Measurements from ENCODE around the gene ALDH1A3. TPM values are rescaled to one million over a fixed set of nuclear protein-coding genes. Genes with fewer than 3 reads are reported as not detected.

ALDH1A3 gene
- total and polyA plus RNA-seq, 8 donors: 6.7 to 16.3 (median 8.9) TPM

DNA sequence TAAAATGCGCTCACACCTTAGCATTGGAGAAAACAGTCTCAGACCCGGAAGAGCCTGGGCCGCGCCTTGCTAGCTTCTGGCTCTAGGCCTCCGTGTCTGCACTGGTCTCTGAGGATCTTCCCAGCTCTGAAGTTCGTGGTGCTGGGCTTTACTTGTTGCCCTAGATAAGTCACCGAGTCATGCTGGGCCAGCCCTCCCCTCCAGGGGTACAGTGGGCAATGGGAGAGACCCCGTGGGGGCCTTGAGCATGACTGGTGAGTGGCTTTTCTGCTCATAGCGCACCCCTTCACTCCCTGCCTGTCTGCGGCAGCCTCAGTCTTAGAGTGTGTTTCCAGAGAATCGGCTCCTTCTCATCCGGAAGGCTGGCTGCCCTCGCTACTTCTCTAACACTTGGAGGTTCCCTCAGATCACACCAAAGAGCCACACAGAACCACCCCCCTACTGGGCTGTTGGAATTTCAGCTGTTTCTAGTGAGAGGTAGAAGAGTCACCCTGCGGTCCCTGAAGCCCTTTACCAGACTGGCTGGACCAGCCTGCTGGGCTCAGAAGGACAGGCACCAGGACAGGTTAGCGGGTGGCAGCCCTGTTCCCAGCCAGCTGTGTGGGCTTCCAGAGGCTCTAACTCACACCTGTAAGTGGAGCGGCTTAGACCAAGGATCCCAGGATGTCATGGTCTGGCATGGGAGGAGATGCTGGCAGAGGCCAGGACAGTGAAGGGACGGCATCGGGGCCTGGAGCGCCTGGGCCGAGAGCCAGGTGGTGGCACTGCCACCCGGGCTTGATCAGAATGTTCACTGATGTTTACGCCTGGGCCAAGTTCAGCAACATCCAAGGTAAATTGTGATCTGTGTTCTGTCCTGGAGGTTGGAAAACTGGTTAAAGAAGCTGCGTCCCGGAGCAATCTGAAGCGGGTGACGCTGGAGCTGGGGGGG, 17.9 kb downstream of the ALDH1A3 start:
- intact Hi-C loops (cut with DNase I): no loop called here
- peaks cover 11 to 24% (median 22%) of the 10 kb centered on the region in 3 donors for H3K4me1 ChIP-seq
- no peak overlapping the region for H3K27ac ChIP-seq
- FAIRE-seq: no peak
- no peak overlapping the region for H3K4me3 ChIP-seq
- no peaks in the 10 kb centered on the region for H3K27me3 ChIP-seq
- TF ChIP-seq, protein P1, sequence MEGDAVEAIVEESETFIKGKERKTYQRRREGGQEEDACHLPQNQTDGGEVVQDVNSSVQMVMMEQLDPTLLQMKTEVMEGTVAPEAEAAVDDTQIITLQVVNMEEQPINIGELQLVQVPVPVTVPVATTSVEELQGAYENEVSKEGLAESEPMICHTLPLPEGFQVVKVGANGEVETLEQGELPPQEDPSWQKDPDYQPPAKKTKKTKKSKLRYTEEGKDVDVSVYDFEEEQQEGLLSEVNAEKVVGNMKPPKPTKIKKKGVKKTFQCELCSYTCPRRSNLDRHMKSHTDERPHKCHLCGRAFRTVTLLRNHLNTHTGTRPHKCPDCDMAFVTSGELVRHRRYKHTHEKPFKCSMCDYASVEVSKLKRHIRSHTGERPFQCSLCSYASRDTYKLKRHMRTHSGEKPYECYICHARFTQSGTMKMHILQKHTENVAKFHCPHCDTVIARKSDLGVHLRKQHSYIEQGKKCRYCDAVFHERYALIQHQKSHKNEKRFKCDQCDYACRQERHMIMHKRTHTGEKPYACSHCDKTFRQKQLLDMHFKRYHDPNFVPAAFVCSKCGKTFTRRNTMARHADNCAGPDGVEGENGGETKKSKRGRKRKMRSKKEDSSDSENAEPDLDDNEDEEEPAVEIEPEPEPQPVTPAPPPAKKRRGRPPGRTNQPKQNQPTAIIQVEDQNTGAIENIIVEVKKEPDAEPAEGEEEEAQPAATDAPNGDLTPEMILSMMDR (IDR thresholded peaks at IDR 0.05): no peak
- no peaks in the 10 kb centered on the region for H3K9me3 ChIP-seq
- H3K36me3 ChIP-seq: peaks cover 0 to 14% (median 0%) of the 10 kb centered on the region in 3 donors
- 88 to 93% methylated on average over 26 of the region's 26 CpGs for WGBS, 2 donors
- ATAC-seq: no peak
- no peak for DNase-seq

DNA sequence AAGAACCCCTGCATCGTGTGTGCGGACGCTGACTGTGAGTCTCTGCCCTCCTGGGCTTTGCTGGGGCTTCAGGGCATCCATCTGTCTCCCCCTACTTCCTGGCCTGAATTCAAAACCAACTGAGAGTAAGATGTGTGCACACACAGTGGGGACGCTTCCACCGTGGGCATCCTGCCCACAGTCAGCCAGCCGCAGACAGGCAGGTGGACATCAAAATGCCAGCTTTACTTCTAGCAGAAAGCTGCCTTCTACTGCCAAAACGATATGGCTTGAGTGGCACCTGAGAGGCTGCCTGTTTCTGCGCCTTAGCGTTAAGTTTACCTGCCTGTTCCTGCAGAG, 18.5 kb downstream of the ALDH1A3 start:
- no peak for ATAC-seq
- no peak overlapping the region for H3K27ac ChIP-seq
- peaks cover 11 to 29% (median 26%) of the 10 kb centered on the region in 3 donors for H3K4me1 ChIP-seq
- no peaks in the 10 kb centered on the region for H3K9me3 ChIP-seq
- 84 to 89% methylated on average over 9 of the region's 9 CpGs for WGBS, 2 donors
- TF ChIP-seq, protein P1 (IDR thresholded peaks at IDR 0.05): no peak
- intact Hi-C loops (cut with DNase I): no loop called here
- no peak for DNase-seq
- H3K36me3 ChIP-seq: peaks cover 0 to 14% (median 0%) of the 10 kb centered on the region in 3 donors
- FAIRE-seq: no peak
- no peaks in the 10 kb centered on the region for H3K27me3 ChIP-seq
- H3K4me3 ChIP-seq: no peak overlapping the region

DNA sequence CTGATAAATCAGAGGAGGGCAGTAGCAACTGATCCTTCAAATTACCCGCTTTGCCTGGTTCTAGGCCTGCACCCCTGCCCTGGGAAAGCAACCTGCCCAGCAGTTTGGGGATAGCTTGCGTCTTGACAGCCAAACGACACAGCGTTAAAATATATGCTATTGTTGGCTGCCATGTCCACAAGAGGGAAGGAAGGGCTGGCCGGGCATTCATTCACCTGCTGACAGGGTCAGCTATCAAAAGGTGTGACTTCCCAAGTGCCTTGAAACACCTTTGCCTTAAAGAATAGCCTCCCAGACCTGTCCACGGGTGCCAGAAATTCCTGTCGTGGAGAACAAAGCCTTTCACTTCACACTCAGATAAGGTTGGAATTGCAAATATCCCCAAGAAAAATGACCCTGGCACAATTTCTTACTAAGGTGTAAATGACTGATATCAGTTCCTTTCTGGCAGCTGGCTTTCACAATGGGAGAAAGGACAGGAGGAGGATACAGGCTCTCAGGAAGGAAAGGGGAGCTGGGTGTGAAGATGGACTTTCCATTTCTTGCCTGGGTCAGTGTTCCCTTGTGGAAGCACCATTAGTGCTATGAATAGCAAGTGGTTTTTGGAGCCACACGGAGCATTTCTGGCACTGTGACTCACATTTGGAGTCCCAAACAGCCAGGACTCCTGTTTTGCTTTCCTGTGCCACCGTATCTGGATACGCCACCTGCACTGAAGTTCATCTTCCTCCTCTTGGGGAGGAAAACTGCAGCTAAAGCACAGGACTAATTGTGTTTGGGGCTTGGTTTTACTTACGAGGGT, 19.2 kb downstream of the ALDH1A3 start:
- Histone ChIP-seq H3K9me3 (no peaks in the 10 kb centered on the region), H3K36me3 (peaks cover 0 to 7% (median 0%) of the 10 kb centered on the region in 3 donors), H3K27me3 (no peaks in the 10 kb centered on the region), H3K4me3 (no peak overlapping the region), H3K4me1 (peaks cover 18 to 33% (median 32%) of the 10 kb centered on the region in 3 donors), H3K27ac (no peak overlapping the region)
- FAIRE-seq (no peak), DNase-seq (no peak), ATAC-seq (no peak)
- WGBS, 2 donors: 71 to 73% methylated on average over 11 of the region's 11 CpGs
- intact Hi-C loops (cut with DNase I): no loop called here
- TF ChIP-seq, protein P1 (IDR thresholded peaks at IDR 0.05): no peak

DNA sequence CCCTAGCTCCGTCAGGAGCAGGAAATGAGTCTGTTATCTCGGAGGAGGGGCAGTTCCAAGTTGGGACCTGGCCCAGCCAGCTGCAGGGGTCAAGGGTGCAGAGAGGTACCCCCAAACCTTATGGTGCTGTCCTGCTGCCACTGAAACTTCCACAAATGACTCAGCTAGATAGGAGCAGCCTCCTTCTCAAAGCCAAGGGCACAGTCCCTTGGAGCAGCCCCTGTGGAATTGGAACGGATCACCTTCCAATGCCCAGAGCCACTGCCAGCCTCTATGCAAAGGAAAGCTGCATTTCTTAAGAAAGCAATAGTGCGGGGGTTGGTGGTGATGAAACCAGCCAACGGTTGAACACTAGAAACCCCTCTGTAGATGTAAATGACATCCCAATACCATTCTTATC, 20.0 kb downstream of the ALDH1A3 start:
- Histone ChIP-seq H3K27ac (no peak overlapping the region), H3K9me3 (no peaks in the 10 kb centered on the region), H3K27me3 (no peaks in the 10 kb centered on the region), H3K4me1 (peaks cover 18 to 33% (median 32%) of the 10 kb centered on the region in 3 donors), H3K36me3 (no peaks in the 10 kb centered on the region), H3K4me3 (no peak overlapping the region)
- DNase-seq (no peak), ATAC-seq (no peak), FAIRE-seq (no peak)
- WGBS, 2 donors: 75 to 77% methylated on average over 5 of the region's 5 CpGs
- intact Hi-C loops (cut with DNase I): no loop called here
- TF ChIP-seq, protein P1 (IDR thresholded peaks at IDR 0.05): no peak

Measured in pancreas (tissue), 10 donors.